Coronary artery (tissue), 2 donors: ENCODE measurements around the gene ARHGAP36.

ENCODE experiments used
- DNase-seq: peaks from one replicate; pipeline ENCODE4 v3.0.0-alpha.2; 2017; ENCODE audit warnings: low spot score
- H3K27ac ChIP-seq, 2 donors: fragments of 200-600 bp; sonication (generic); one replicate each; pipeline ENCODE4 v1.5.1; 2016 to 2019
- H3K4me3 ChIP-seq: fragments of 200-600 bp; sonication (generic); 2 replicates; pipeline ENCODE4 v1.5.1; 2016; ENCODE audit warnings: mild to moderate bottlenecking, moderate library complexity
- CTCF ChIP-seq: fragments of 200-600 bp; sonication (generic); IDR thresholded peaks from one replicate; pipeline ENCODE4 v1.5.1; 2019; ENCODE audit warnings: antibody characterized with exemption

ARHGAP36 gene

GRCh38 chrX:131059246-131059645 lies 1.1 kb downstream of the ARHGAP36 start:
- Histone ChIP-seq H3K4me3 (no peak overlapping the region), H3K27ac (no peak overlapping the region)
- no peak for DNase-seq
- no peak for TF ChIP-seq CTCF

GRCh38 chrX:131060147-131060546 lies 2.0 kb downstream of the ARHGAP36 start:
- no peak for DNase-seq
- TF ChIP-seq CTCF: no peak
- no peak overlapping the region for H3K27ac ChIP-seq
- no peak overlapping the region for H3K4me3 ChIP-seq

GRCh38 chrX:131061306-131061705 lies 3.2 kb downstream of the ARHGAP36 start:
- TF ChIP-seq CTCF: no peak
- no peak overlapping the region for H3K27ac ChIP-seq
- no peak overlapping the region for H3K4me3 ChIP-seq
- no peak for DNase-seq

GRCh38 chrX:131063613-131064012 lies 5.5 kb downstream of the ARHGAP36 start:
- TF ChIP-seq CTCF: no peak
- Histone ChIP-seq H3K4me3 (no peak overlapping the region), H3K27ac (no peak overlapping the region)
- DNase-seq: no peak

GRCh38 chrX:131066237-131066636 lies 8.1 kb downstream of the ARHGAP36 start:
- no peak overlapping the region for H3K27ac ChIP-seq
- H3K4me3 ChIP-seq: no peak overlapping the region
- no peak for TF ChIP-seq CTCF
- no peak for DNase-seq

GRCh38 chrX:131067216-131067615 lies 9.1 kb downstream of the ARHGAP36 start:
- no peak for DNase-seq
- TF ChIP-seq CTCF: no peak
- Histone ChIP-seq H3K27ac (no peak overlapping the region), H3K4me3 (no peak overlapping the region)

GRCh38 chrX:131067846-131068745 lies 9.9 kb downstream of the ARHGAP36 start:
- TF ChIP-seq CTCF: no peak
- Histone ChIP-seq H3K4me3 (no peak overlapping the region), H3K27ac (no peak overlapping the region)
- no peak for DNase-seq
